Measurements from ENCODE around the gene EIF4E.

GRCh38 chr4:98908182-98908581, 20.8 kb downstream of the EIF4E start:
- TF ChIP-seq CTCF (conservative IDR thresholded peaks at IDR 0.05; ENCODE audit: low read depth, low read length) (no peak), EZH2 (IDR thresholded peaks at IDR 0.05; ENCODE audit: borderline replicate concordance, low read depth, low read length, poor library complexity, severe bottlenecking) (no peak)
